Measurements from ENCODE around the gene CCSAP. TPM values are rescaled to one million over a fixed set of nuclear protein-coding genes. Genes with fewer than 3 reads are reported as not detected.

The CCSAP gene
- total and polyA plus RNA-seq, 2 experiments from 2014 or later = 2.7 to 12.0 TPM

DNA sequence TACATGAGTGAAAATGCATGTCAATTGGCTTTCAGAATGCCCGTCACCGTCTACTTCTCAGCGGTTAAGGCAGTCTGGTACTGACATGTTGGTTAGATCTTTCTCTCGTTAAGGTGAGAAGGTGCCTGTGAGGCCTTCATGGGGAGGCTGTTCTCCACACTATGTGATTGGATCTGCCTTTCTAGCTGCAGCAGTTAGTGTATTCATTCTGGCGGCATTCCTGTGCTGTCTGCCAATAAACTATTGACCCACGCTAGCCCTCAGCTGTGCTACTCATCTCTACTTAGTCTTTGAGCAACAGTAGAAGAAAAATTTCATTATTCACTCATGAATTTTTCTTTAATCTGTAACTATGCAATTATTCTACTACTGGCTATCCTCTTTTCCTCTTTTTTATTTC lies 32.0 kb downstream of the CCSAP start:
- no peaks in the 10 kb centered on the region for H3K79me2 ChIP-seq
- no peaks in the 10 kb centered on the region for H3K27me3 ChIP-seq
- TF ChIP-seq, protein P1, sequence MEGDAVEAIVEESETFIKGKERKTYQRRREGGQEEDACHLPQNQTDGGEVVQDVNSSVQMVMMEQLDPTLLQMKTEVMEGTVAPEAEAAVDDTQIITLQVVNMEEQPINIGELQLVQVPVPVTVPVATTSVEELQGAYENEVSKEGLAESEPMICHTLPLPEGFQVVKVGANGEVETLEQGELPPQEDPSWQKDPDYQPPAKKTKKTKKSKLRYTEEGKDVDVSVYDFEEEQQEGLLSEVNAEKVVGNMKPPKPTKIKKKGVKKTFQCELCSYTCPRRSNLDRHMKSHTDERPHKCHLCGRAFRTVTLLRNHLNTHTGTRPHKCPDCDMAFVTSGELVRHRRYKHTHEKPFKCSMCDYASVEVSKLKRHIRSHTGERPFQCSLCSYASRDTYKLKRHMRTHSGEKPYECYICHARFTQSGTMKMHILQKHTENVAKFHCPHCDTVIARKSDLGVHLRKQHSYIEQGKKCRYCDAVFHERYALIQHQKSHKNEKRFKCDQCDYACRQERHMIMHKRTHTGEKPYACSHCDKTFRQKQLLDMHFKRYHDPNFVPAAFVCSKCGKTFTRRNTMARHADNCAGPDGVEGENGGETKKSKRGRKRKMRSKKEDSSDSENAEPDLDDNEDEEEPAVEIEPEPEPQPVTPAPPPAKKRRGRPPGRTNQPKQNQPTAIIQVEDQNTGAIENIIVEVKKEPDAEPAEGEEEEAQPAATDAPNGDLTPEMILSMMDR (IDR thresholded peaks at IDR 0.05; ENCODE audit: poor library complexity) = no peak
- TF ChIP-seq EZH2 (IDR thresholded peaks at IDR 0.05; ENCODE audit: borderline replicate concordance) (no peak), EZH2phosphoT487 (IDR thresholded peaks at IDR 0.05; ENCODE audit: low read depth, severe bottlenecking, unreplicated experiment) (no peak)
- 88% methylated on average over 6 of the region's 6 CpGs for WGBS (ENCODE audit: low lambda C conversion rate, missing lambda C conversion rate)
- H3K4me3 ChIP-seq = no peak overlapping the region
- H2AFZ ChIP-seq = no peak overlapping the region
- H3K36me3 ChIP-seq (replicated peaks; ENCODE audit: insufficient read depth, low read depth) = no peaks in the 10 kb centered on the region
- no peak for DNase-seq (ENCODE audit: low spot score)
- H4K20me1 ChIP-seq (ENCODE audit: insufficient read depth, poor library complexity, severe bottlenecking) = no peaks in the 10 kb centered on the region
- H3K4me2 ChIP-seq = no peak overlapping the region
- no peak overlapping the region for H3K27ac ChIP-seq
- no peaks in the 10 kb centered on the region for H3K4me1 ChIP-seq (ENCODE audit: insufficient read depth)
- no peaks in the 10 kb centered on the region for H3K9me3 ChIP-seq (ENCODE audit: low read depth)
- H3K9me2 ChIP-seq (replicated peaks; ENCODE audit: insufficient read depth) = no peaks in the 10 kb centered on the region

- TF ChIP-seq, protein P1 (IDR thresholded peaks at IDR 0.05; ENCODE audit: poor library complexity) = no peak
- no peak for TF ChIP-seq EZH2 (IDR thresholded peaks at IDR 0.05; ENCODE audit: borderline replicate concordance)
- H3K36me3 ChIP-seq (replicated peaks; ENCODE audit: insufficient read depth, low read depth) = no peaks in the 10 kb centered on the region
These were observed 33.2 kb downstream of the CCSAP start for GRCh38 chr1:229309684-229310083.

DNA sequence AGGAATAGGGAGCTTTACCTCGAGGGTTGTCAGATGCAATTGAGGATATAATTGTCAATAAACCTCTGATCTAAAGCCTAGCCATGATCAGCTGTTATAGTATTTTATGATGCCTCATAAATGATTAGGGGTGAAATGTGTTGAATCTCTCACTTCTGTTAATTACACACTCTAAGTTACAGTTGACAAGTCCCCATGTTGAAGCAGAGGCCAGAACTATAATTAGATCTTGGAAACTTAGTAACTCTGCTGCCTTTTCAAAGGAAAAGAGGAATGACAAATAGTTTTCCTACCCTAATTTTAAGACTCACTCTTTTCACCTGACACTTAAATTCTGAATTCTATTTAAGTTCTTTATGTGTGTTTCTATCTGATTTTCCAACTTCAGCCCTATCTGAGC lies 33.8 kb downstream of the CCSAP start:
- no peak overlapping the region for H3K4me2 ChIP-seq
- H3K9me2 ChIP-seq (replicated peaks; ENCODE audit: insufficient read depth) = no peaks in the 10 kb centered on the region
- H3K27me3 ChIP-seq = no peaks in the 10 kb centered on the region
- H2AFZ ChIP-seq = no peak overlapping the region
- WGBS (ENCODE audit: low lambda C conversion rate, missing lambda C conversion rate) = 81% methylated on average over 1 of the region's 1 CpG
- no peaks in the 10 kb centered on the region for H3K9me3 ChIP-seq (ENCODE audit: low read depth)
- H4K20me1 ChIP-seq (ENCODE audit: insufficient read depth, poor library complexity, severe bottlenecking) = no peaks in the 10 kb centered on the region
- TF ChIP-seq EZH2phosphoT487 (IDR thresholded peaks at IDR 0.05; ENCODE audit: low read depth, severe bottlenecking, unreplicated experiment) (no peak), EZH2 (IDR thresholded peaks at IDR 0.05; ENCODE audit: borderline replicate concordance) (no peak)
- TF ChIP-seq, protein P1 (IDR thresholded peaks at IDR 0.05; ENCODE audit: poor library complexity) = no peak
- H3K36me3 ChIP-seq (replicated peaks; ENCODE audit: insufficient read depth, low read depth) = no peaks in the 10 kb centered on the region
- no peaks in the 10 kb centered on the region for H3K4me1 ChIP-seq (ENCODE audit: insufficient read depth)
- no peaks in the 10 kb centered on the region for H3K79me2 ChIP-seq
- DNase-seq (ENCODE audit: low spot score) = no peak
- H3K27ac ChIP-seq = no peak overlapping the region
- no peak overlapping the region for H3K4me3 ChIP-seq

More at GRCh38 chr1:229309684-229310083, 33.2 kb downstream of the CCSAP start:
- no peaks in the 10 kb centered on the region for H3K4me1 ChIP-seq (ENCODE audit: insufficient read depth)
- H3K4me2 ChIP-seq = no peak overlapping the region
- no peak for DNase-seq (ENCODE audit: low spot score)
- H3K4me3 ChIP-seq = no peak overlapping the region
- 88% methylated on average over 2 of the region's 2 CpGs for whole genome bisulfite sequencing (ENCODE audit: low lambda C conversion rate, missing lambda C conversion rate)
- no peaks in the 10 kb centered on the region for H3K9me2 ChIP-seq (replicated peaks; ENCODE audit: insufficient read depth)
- H3K27ac ChIP-seq = no peak overlapping the region
- H3K79me2 ChIP-seq = no peaks in the 10 kb centered on the region
- H3K27me3 ChIP-seq = no peaks in the 10 kb centered on the region
- H4K20me1 ChIP-seq (ENCODE audit: insufficient read depth, poor library complexity, severe bottlenecking) = no peaks in the 10 kb centered on the region
- H2AFZ ChIP-seq = no peak overlapping the region
- H3K9me3 ChIP-seq (ENCODE audit: low read depth) = no peaks in the 10 kb centered on the region

GRCh38 chr1:229305392-229305791 lies 37.5 kb downstream of the CCSAP start:
- Histone ChIP-seq H3K27ac (no peak overlapping the region), H4K20me1 (ENCODE audit: insufficient read depth, poor library complexity, severe bottlenecking) (no peaks in the 10 kb centered on the region), H3K27me3 (no peaks in the 10 kb centered on the region), H3K4me2 (no peak overlapping the region), H3K4me3 (no peak overlapping the region), H2AFZ (no peak overlapping the region), H3K36me3 (replicated peaks; ENCODE audit: insufficient read depth, low read depth) (no peaks in the 10 kb centered on the region), H3K9me3 (ENCODE audit: low read depth) (no peaks in the 10 kb centered on the region), H3K79me2 (no peaks in the 10 kb centered on the region), H3K9me2 (replicated peaks; ENCODE audit: insufficient read depth) (no peaks in the 10 kb centered on the region), H3K4me1 (ENCODE audit: insufficient read depth) (no peaks in the 10 kb centered on the region)
- 89% methylated on average over 2 of the region's 2 CpGs for WGBS (ENCODE audit: low lambda C conversion rate, missing lambda C conversion rate)
- no peak for DNase-seq (ENCODE audit: low spot score)
- no peak for TF ChIP-seq EZH2phosphoT487 (IDR thresholded peaks at IDR 0.05; ENCODE audit: low read depth, severe bottlenecking, unreplicated experiment)
- TF ChIP-seq EZH2 (IDR thresholded peaks at IDR 0.05; ENCODE audit: borderline replicate concordance) = no peak
